SK-N-SH treated with all-trans-retinoic acid at 6 μM for 48 hours (cell line): Measurements from ENCODE around the gene ST3GAL4.

Experiments
- ATAC-seq: fragments of 200-7000 bp; cut with Tn5 transposase; 3 replicates; pipeline ENCODE4 v1.9.1; 2020; ENCODE audit warnings: mild to moderate bottlenecking, moderate library complexity
- ARNTL ChIP-seq: fragments of 450-650 bp; formaldehyde crosslinking; IDR thresholded peaks from 2 replicates; pipeline ENCODE4 v1.5.0; 2020; ENCODE audit warnings: low read depth, mild to moderate bottlenecking, moderate library complexity, borderline replicate concordance
- BACH2 ChIP-seq: fragments of 250-450 bp; sonication (Bioruptor Pico); IDR thresholded peaks from 2 replicates; pipeline ENCODE4 v1.9.0; 2021; ENCODE audit warnings: mild to moderate bottlenecking, borderline replicate concordance
- CSDC2 ChIP-seq: fragments of 250-450 bp; sonication (Bioruptor Pico); IDR thresholded peaks from 2 replicates; pipeline ENCODE4 v1.5.0; 2020; ENCODE audit warnings: mild to moderate bottlenecking, moderate library complexity
- CSRNP3 ChIP-seq: fragments of 250-450 bp; sonication (Bioruptor Pico); IDR thresholded peaks from 2 replicates; pipeline ENCODE4 v1.5.1; 2021; ENCODE audit warnings: mild to moderate bottlenecking, moderate library complexity
- ESRRG ChIP-seq: fragments of 250-450 bp; sonication (Bioruptor Pico); IDR thresholded peaks from 2 replicates; pipeline ENCODE4 v1.6.1; 2021; ENCODE audit warnings: mild to moderate bottlenecking
- GLIS3 ChIP-seq: fragments of 250-450 bp; sonication (Bioruptor Pico); IDR thresholded peaks from 2 replicates; pipeline ENCODE4 v1.5.0; 2020; ENCODE audit warnings: mild to moderate bottlenecking, moderate library complexity
- ISL1 ChIP-seq: fragments of 250-450 bp; sonication (Bioruptor Pico); IDR thresholded peaks from 2 replicates; pipeline ENCODE4 v2.1.2; 2022; ENCODE audit warnings: mild to moderate bottlenecking, moderate library complexity
- OSR1 ChIP-seq: fragments of 250-450 bp; sonication (Bioruptor Pico); IDR thresholded peaks from 2 replicates; pipeline ENCODE4 v1.8.0; 2022; ENCODE audit warnings: moderate library complexity, mild to moderate bottlenecking, inconsistent platforms
- PATZ1 ChIP-seq: fragments of 250-450 bp; sonication (Bioruptor Pico); IDR thresholded peaks from 2 replicates; pipeline ENCODE4 v1.8.0; 2020; ENCODE audit warnings: mild to moderate bottlenecking, moderate library complexity, borderline replicate concordance
- PPARA ChIP-seq: fragments of 250-450 bp; sonication (Bioruptor Pico); IDR thresholded peaks from 2 replicates; pipeline ENCODE4 v1.5.0; 2020; ENCODE audit warnings: mild to moderate bottlenecking, borderline replicate concordance
- RARB ChIP-seq: fragments of 250-450 bp; sonication (Bioruptor Pico); IDR thresholded peaks from 2 replicates; pipeline ENCODE4 v1.8.0; 2021; ENCODE audit warnings: mild to moderate bottlenecking, moderate library complexity
- SNAI2 ChIP-seq: fragments of 250-450 bp; sonication (Bioruptor Pico); IDR thresholded peaks from 2 replicates; pipeline ENCODE4 v1.5.0; 2020; ENCODE audit warnings: mild to moderate bottlenecking, moderate library complexity
- TCF4 ChIP-seq: fragments of 250-450 bp; sonication (Bioruptor Pico); IDR thresholded peaks from 2 replicates; pipeline ENCODE4 v1.8.0; 2021; ENCODE audit warnings: mild to moderate bottlenecking, moderate library complexity, borderline replicate concordance
- TOX ChIP-seq: fragments of 250-450 bp; sonication (Bioruptor Pico); IDR thresholded peaks from 2 replicates; pipeline ENCODE4 v1.8.0; 2021; ENCODE audit warnings: mild to moderate bottlenecking, moderate library complexity, borderline replicate concordance
- ZC3H10 ChIP-seq: fragments of 250-450 bp; sonication (Bioruptor Pico); IDR thresholded peaks from 2 replicates; pipeline ENCODE4 v1.5.1; 2021; ENCODE audit warnings: mild to moderate bottlenecking, moderate library complexity
- ZFP3 ChIP-seq: fragments of 250-450 bp; sonication (Bioruptor Pico); IDR thresholded peaks from 2 replicates; pipeline ENCODE4 v1.5.0; 2020; ENCODE audit warnings: mild to moderate bottlenecking, moderate library complexity
- ZFP30 ChIP-seq: fragments of 450-650 bp; formaldehyde crosslinking; IDR thresholded peaks from 2 replicates; pipeline ENCODE4 v1.5.0; 2022; ENCODE audit warnings: mild to moderate bottlenecking, moderate library complexity
- ZNF565 ChIP-seq: fragments of 450-650 bp; formaldehyde crosslinking; conservative IDR thresholded peaks from 2 replicates; pipeline ENCODE4 v1.5.0; 2020; ENCODE audit warnings: low read depth, mild to moderate bottlenecking, moderate library complexity
- ZNF70 ChIP-seq: fragments of 450-650 bp; formaldehyde crosslinking; IDR thresholded peaks from 2 replicates; pipeline ENCODE4 v1.5.0; 2020; ENCODE audit warnings: mild to moderate bottlenecking, moderate library complexity
- ZNF8 ChIP-seq: fragments of 450-650 bp; formaldehyde crosslinking; IDR thresholded peaks from 2 replicates; pipeline ENCODE4 v1.5.0; 2020; ENCODE audit warnings: mild to moderate bottlenecking, moderate library complexity
- TF ChIP-seq, protein P1 (sequence below): fragments of 250-450 bp; sonication (Bioruptor Pico); IDR thresholded peaks from 2 replicates; pipeline ENCODE4 v1.8.0; 2021; ENCODE audit warnings: low read depth, mild to moderate bottlenecking, moderate library complexity, borderline replicate concordance
- TF ChIP-seq, protein P2 (sequence below): fragments of 250-450 bp; sonication (Bioruptor Pico); IDR thresholded peaks from 2 replicates; pipeline ENCODE4 v1.5.1; 2020; ENCODE audit warnings: low read depth, mild to moderate bottlenecking, moderate library complexity
- TF ChIP-seq, protein P3 (sequence below): fragments of 250-450 bp; sonication (Bioruptor Pico); IDR thresholded peaks from 2 replicates; pipeline ENCODE4 v1.5.0; 2020; ENCODE audit warnings: mild to moderate bottlenecking, moderate library complexity

Gene ST3GAL4

DNA sequence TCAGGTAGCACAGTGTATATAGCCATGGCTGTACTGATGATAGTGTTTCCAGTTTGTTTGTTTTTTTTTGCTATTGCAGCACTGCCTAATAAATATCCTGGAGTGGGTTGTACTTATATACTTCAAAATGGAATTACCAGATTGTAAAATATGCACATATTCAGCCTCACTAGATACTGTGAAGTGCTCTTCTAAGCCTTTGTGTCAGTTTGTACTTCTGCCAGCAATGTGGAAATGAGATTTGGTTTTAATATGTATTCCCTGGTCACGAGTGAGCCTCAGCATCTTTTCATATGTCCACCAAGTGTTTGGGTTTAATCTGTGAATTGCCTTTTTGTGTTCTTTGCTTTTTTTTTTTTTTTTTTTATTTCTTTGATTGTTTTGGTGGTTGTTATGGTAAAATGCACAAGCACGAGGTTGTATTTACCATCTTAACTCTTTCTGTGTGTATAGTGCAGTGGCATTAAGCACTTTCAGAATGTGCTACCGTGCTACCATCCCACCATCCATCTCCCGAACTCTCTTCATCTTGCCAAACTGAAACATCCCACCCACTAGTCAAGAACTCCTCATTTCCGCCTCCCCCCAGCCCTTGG, 34.9 kb downstream of the ST3GAL4 start:
- ATAC-seq = no peak
- TF ChIP-seq RARB (CRISPR knock-in tag) (no peak), SNAI2 (no peak), ESRRG (CRISPR knock-in tag) (no peak), ZC3H10 (no peak), OSR1 (CRISPR knock-in tag) (no peak), ISL1 (CRISPR knock-in tag) (no peak), ZNF70 (CRISPR knock-in tag) (no peak), ZNF8 (CRISPR knock-in tag) (no peak), TOX (CRISPR knock-in tag) (no peak), BACH2 (CRISPR knock-in tag) (no peak), CSDC2 (CRISPR knock-in tag) (no peak), TCF4 (no peak), PATZ1 (CRISPR knock-in tag) (no peak), GLIS3 (CRISPR knock-in tag) (no peak), PPARA (no peak), ARNTL (CRISPR knock-in tag) (no peak), CSRNP3 (CRISPR knock-in tag) (no peak)
- TF ChIP-seq, protein P1, sequence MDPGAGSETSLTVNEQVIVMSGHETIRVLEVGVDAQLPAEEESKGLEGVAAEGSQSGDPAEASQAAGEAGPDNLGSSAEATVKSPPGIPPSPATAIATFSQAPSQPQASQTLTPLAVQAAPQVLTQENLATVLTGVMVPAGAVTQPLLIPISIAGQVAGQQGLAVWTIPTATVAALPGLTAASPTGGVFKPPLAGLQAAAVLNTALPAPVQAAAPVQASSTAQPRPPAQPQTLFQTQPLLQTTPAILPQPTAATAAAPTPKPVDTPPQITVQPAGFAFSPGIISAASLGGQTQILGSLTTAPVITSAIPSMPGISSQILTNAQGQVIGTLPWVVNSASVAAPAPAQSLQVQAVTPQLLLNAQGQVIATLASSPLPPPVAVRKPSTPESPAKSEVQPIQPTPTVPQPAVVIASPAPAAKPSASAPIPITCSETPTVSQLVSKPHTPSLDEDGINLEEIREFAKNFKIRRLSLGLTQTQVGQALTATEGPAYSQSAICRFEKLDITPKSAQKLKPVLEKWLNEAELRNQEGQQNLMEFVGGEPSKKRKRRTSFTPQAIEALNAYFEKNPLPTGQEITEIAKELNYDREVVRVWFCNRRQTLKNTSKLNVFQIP (CRISPR knock-in tag) = no peak
- TF ChIP-seq, protein P2, sequence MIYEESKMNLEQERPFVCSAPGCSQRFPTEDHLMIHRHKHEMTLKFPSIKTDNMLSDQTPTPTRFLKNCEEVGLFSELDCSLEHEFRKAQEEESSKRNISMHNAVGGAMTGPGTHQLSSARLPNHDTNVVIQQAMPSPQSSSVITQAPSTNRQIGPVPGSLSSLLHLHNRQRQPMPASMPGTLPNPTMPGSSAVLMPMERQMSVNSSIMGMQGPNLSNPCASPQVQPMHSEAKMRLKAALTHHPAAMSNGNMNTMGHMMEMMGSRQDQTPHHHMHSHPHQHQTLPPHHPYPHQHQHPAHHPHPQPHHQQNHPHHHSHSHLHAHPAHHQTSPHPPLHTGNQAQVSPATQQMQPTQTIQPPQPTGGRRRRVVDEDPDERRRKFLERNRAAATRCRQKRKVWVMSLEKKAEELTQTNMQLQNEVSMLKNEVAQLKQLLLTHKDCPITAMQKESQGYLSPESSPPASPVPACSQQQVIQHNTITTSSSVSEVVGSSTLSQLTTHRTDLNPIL (CRISPR knock-in tag) = no peak

- no peak for ATAC-seq
- TF ChIP-seq SNAI2 = no peak
- TF ChIP-seq, protein P3, sequence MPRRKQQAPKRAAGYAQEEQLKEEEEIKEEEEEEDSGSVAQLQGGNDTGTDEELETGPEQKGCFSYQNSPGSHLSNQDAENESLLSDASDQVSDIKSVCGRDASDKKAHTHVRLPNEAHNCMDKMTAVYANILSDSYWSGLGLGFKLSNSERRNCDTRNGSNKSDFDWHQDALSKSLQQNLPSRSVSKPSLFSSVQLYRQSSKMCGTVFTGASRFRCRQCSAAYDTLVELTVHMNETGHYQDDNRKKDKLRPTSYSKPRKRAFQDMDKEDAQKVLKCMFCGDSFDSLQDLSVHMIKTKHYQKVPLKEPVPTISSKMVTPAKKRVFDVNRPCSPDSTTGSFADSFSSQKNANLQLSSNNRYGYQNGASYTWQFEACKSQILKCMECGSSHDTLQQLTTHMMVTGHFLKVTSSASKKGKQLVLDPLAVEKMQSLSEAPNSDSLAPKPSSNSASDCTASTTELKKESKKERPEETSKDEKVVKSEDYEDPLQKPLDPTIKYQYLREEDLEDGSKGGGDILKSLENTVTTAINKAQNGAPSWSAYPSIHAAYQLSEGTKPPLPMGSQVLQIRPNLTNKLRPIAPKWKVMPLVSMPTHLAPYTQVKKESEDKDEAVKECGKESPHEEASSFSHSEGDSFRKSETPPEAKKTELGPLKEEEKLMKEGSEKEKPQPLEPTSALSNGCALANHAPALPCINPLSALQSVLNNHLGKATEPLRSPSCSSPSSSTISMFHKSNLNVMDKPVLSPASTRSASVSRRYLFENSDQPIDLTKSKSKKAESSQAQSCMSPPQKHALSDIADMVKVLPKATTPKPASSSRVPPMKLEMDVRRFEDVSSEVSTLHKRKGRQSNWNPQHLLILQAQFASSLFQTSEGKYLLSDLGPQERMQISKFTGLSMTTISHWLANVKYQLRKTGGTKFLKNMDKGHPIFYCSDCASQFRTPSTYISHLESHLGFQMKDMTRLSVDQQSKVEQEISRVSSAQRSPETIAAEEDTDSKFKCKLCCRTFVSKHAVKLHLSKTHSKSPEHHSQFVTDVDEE (CRISPR knock-in tag) = no peak
- no peak for TF ChIP-seq ZC3H10
- TF ChIP-seq, protein P2 (CRISPR knock-in tag) = no peak
- no peak for TF ChIP-seq TCF4
- no peak for TF ChIP-seq ZNF565 (CRISPR knock-in tag)
- no peak for TF ChIP-seq BACH2 (CRISPR knock-in tag)
- no peak for TF ChIP-seq CSRNP3 (CRISPR knock-in tag)
- TF ChIP-seq RARB (CRISPR knock-in tag) = no peak
- no peak for TF ChIP-seq ESRRG (CRISPR knock-in tag)
- no peak for TF ChIP-seq ZFP30
- no peak for TF ChIP-seq ZFP3
- no peak for TF ChIP-seq TOX (CRISPR knock-in tag)
Measured at GRCh38 chr11:126391286-126391954, 35.9 kb downstream of the ST3GAL4 start.
